ENCODE results near the gene GDAP1L1. TPM values are rescaled to one million over a fixed set of nuclear protein-coding genes. Genes with fewer than 3 reads are reported as not detected.

GDAP1L1 gene
- total RNA-seq, 6 experiments from 2014 or later: not detected

- 21% methylated on average over 11 of the region's 11 CpGs for WGBS (ENCODE audit: insufficient coverage, low coverage, low lambda C conversion rate, missing lambda C conversion rate)
- H3K4me3 ChIP-seq: no peak overlapping the region
- DNase-seq (peak; percentile 73 to 82 (median 74)), ATAC-seq (peak; percentile 92 to 94 (median 92))
- intact Hi-C loops (cut with DNase I): loop anchor here (5.0 to 10.0 kb wide), 2 partner anchors 95 to 267 kb away; partner anchors contain the start of gene FITM2 (in 1 of the 2)
- H3K4me1 ChIP-seq: peaks cover 0 to 10% (median 4%) of the 10 kb centered on the region in 4 donors
- H3K9me3 ChIP-seq: no peaks in the 10 kb centered on the region
- H3K27ac ChIP-seq: no peak overlapping the region
- H3K36me3 ChIP-seq: peaks cover 0 to 6% (median 0%) of the 10 kb centered on the region in 4 donors
- H3K27me3 ChIP-seq: no peaks in the 10 kb centered on the region
- TF ChIP-seq CTCF (IDR thresholded peaks at IDR 0.05): peak; percentile 90 to 95 (median 94)
- TF ChIP-seq POLR2A (IDR thresholded peaks at IDR 0.05): no peak
Measured at GRCh38 chr20:44217342-44218092, 29.6 kb upstream of the GDAP1L1 start.

- ATAC-seq (no peak), DNase-seq (no peak)
- no peaks in the 10 kb centered on the region for H3K9me3 ChIP-seq
- H3K4me3 ChIP-seq: no peak overlapping the region
- WGBS (ENCODE audit: insufficient coverage, low coverage, low lambda C conversion rate, missing lambda C conversion rate): 55% methylated on average over 4 of the region's 4 CpGs
- TF ChIP-seq CTCF (IDR thresholded peaks at IDR 0.05) (no peak), POLR2A (IDR thresholded peaks at IDR 0.05) (no peak)
- H3K36me3 ChIP-seq: peaks cover 0 to 6% (median 0%) of the 10 kb centered on the region in 4 donors
- peaks cover 0 to 10% (median 4%) of the 10 kb centered on the region in 4 donors for H3K4me1 ChIP-seq
- no peak overlapping the region for H3K27ac ChIP-seq
- H3K27me3 ChIP-seq: no peaks in the 10 kb centered on the region
- intact Hi-C loops (cut with DNase I): loop anchor here (5.0 to 10.0 kb wide), 2 partner anchors 94 to 266 kb away; partner anchors contain the start of gene FITM2 (in 1 of the 2)
Measured at GRCh38 chr20:44218446-44218845, 28.7 kb upstream of the GDAP1L1 start.

GRCh38 chr20:44219170-44219730, 27.9 kb upstream of the GDAP1L1 start:
- no peaks in the 10 kb centered on the region for H3K9me3 ChIP-seq
- ATAC-seq: no peak
- peaks cover 0 to 6% (median 0%) of the 10 kb centered on the region in 4 donors for H3K36me3 ChIP-seq
- H3K27me3 ChIP-seq: no peaks in the 10 kb centered on the region
- no peak for TF ChIP-seq POLR2A (IDR thresholded peaks at IDR 0.05)
- no peak for TF ChIP-seq CTCF (IDR thresholded peaks at IDR 0.05)
- DNase-seq: no peak
- peaks cover 0 to 10% (median 4%) of the 10 kb centered on the region in 4 donors for H3K4me1 ChIP-seq
- intact Hi-C loops (cut with DNase I): loop anchor here (5.0 to 10.0 kb wide), 2 partner anchors 93 to 266 kb away; partner anchors contain the start of gene FITM2 (in 1 of the 2)
- H3K4me3 ChIP-seq: no peak overlapping the region
- 70% methylated on average over 5 of the region's 5 CpGs for WGBS (ENCODE audit: insufficient coverage, low coverage, low lambda C conversion rate, missing lambda C conversion rate)
- H3K27ac ChIP-seq: no peak overlapping the region

- ATAC-seq: no peak
- peaks cover 0 to 6% (median 0%) of the 10 kb centered on the region in 4 donors for H3K36me3 ChIP-seq
- H3K4me1 ChIP-seq: peaks cover 0 to 10% (median 4%) of the 10 kb centered on the region in 4 donors
- H3K4me3 ChIP-seq: no peak overlapping the region
- no peak for DNase-seq
- 63% methylated on average over 6 of the region's 6 CpGs for WGBS (ENCODE audit: insufficient coverage, low coverage, low lambda C conversion rate, missing lambda C conversion rate)
- no peaks in the 10 kb centered on the region for H3K9me3 ChIP-seq
- H3K27ac ChIP-seq: no peak overlapping the region
- intact Hi-C loops (cut with DNase I): loop anchor here (5.0 to 10.0 kb wide), 3 partner anchors 85 to 265 kb away; partner anchors contain the start of gene FITM2 (in 1 of the 2)
- H3K27me3 ChIP-seq: no peaks in the 10 kb centered on the region
- no peak for TF ChIP-seq CTCF (IDR thresholded peaks at IDR 0.05)
- no peak for TF ChIP-seq POLR2A (IDR thresholded peaks at IDR 0.05)
Measured at GRCh38 chr20:44219791-44220190, 27.3 kb upstream of the GDAP1L1 start.

Measured in right lobe of liver (tissue), 6 donors.